H1 (cell line): ENCODE data around the gene ADAMTS3. TPM values are rescaled to one million over a fixed set of nuclear protein-coding genes. Genes with fewer than 3 reads are reported as not detected.

Experiments used
- CTCF ChIA-PET: fragments of 300-600 bp; sonication (Branson Sonifier 250); formaldehyde crosslinking; loops from one replicate; lab custom pipeline; 2021; ENCODE audit not compliant: partially characterized antibody; lab: Charles Lee
- POLR2A ChIA-PET: fragments of 300-600 bp; sonication (Branson Sonifier 250); formaldehyde crosslinking; loops from one replicate; lab custom pipeline; 2021; ENCODE audit warnings: inconsistent platforms; ENCODE audit not compliant: partially characterized antibody; lab: Charles Lee
- DNase-seq, 2 experiments: peaks; one replicate each; pipeline versions ENCODE4 v3.0.0 to v3.0.0-alpha.2; 2010 to 2022; ENCODE audit warnings: low spot score in 2 of 2, low read depth in 1 of 2, mixed read lengths in 1 of 2
- FAIRE-seq: peaks from 2 replicates; lab custom pipeline; 2011; peaks lifted over from hg19 to GRCh38; lab: Jason Lieb, UNC
- H2AFZ ChIP-seq: 2 replicates; pipeline ENCODE4 v1.8.1; 2012; ENCODE audit warnings: low read length, inconsistent platforms
- H2AK5ac ChIP-seq: 2 replicates; pipeline ENCODE4 v1.6.1; 2013; ENCODE audit warnings: low read depth, low read length
- H2BK120ac ChIP-seq: replicated peaks from 2 replicates; pipeline ENCODE3; 2013; ENCODE audit warnings: low read depth, low read length, inconsistent platforms
- H2BK12ac ChIP-seq: 2 replicates; pipeline ENCODE4 v1.6.1; 2013; ENCODE audit warnings: low read depth, low read length
- H2BK15ac ChIP-seq: 2 replicates; pipeline ENCODE4 v1.6.1; 2013; ENCODE audit warnings: low read length
- H2BK20ac ChIP-seq: 2 replicates; pipeline ENCODE4 v1.6.1; 2013; ENCODE audit warnings: low read length
- H2BK5ac ChIP-seq: 2 replicates; pipeline ENCODE4 v1.6.1; 2013; ENCODE audit warnings: low read depth, low read length
- H3K14ac ChIP-seq: 2 replicates; pipeline ENCODE4 v1.6.1; 2013; ENCODE audit warnings: inconsistent platforms; ENCODE audit not compliant: insufficient read length
- H3K18ac ChIP-seq: 2 replicates; pipeline ENCODE4 v1.6.1; 2013; ENCODE audit warnings: low read length; ENCODE audit errors: extremely low read depth
- H3K23ac ChIP-seq: 2 replicates; pipeline ENCODE4 v1.6.1; 2013; ENCODE audit warnings: inconsistent platforms; ENCODE audit not compliant: insufficient read length
- H3K23me2 ChIP-seq: 2 replicates; pipeline ENCODE4 v1.6.1; 2013; ENCODE audit warnings: low read depth, low read length
- H3K27ac ChIP-seq: 2 replicates; pipeline ENCODE4 v1.6.1; 2011; ENCODE audit warnings: low read depth, low read length, inconsistent platforms
- H3K27me3 ChIP-seq, 4 experiments: replicated peaks in 1 of 4; 1 replicate in 1 of 4; 2 replicates in 3 of 4; pipeline versions ENCODE4 v1.6.1 to v1.8.1; 2011 to 2013; ENCODE audit warnings: low read length in 3 of 4, mild to moderate bottlenecking in 3 of 4, inconsistent platforms in 2 of 4, mixed read lengths in 2 of 4, moderate library complexity in 1 of 4; ENCODE audit not compliant: control insufficient read depth in 3 of 4, insufficient read depth in 3 of 4; ENCODE audit errors: extremely low read depth in 1 of 4
- H3K36me3 ChIP-seq, 4 experiments: 2 replicates each; pipeline versions ENCODE4 v1.6.1 to v1.8.1; 2011 to 2013; ENCODE audit warnings: mild to moderate bottlenecking in 4 of 4, low read length in 3 of 4, moderate library complexity in 2 of 4, control low read depth in 1 of 4, inconsistent platforms in 1 of 4; ENCODE audit not compliant: insufficient read depth in 4 of 4, control insufficient read depth in 2 of 4
- H3K4ac ChIP-seq: replicated peaks from 2 replicates; pipeline ENCODE3; 2013; ENCODE audit warnings: low read length, low read depth, mixed read lengths, inconsistent platforms; ENCODE audit not compliant: insufficient read length
- H3K4me1 ChIP-seq, 4 experiments: replicated peaks in 1 of 4; 1 replicate in 1 of 4; 2 replicates in 3 of 4; pipeline versions ENCODE4 v1.6.1 to v1.8.1; 2011 to 2013; ENCODE audit warnings: low read length in 3 of 4, inconsistent platforms in 2 of 4, mixed read lengths in 1 of 4; ENCODE audit not compliant: insufficient read depth in 4 of 4, control insufficient read depth in 3 of 4
- H3K4me2 ChIP-seq, 2 experiments: 2 replicates each; pipeline versions ENCODE4 v1.6.1 to v1.8.1; 2011 to 2013; ENCODE audit warnings: low read depth in 2 of 2, low read length in 2 of 2, control low read depth in 1 of 2, inconsistent platforms in 1 of 2, mild to moderate bottlenecking in 1 of 2; ENCODE audit not compliant: insufficient read depth in 1 of 2
- H3K4me3 ChIP-seq, 4 experiments: fragments of 200-600, 300-600 bp in 1 of 4; sonication (generic), shearing (Covaris generic), sonication (Bioruptor Twin) in 1 of 4; 2 replicates each; pipeline versions ENCODE4 v1.5.1 to v1.8.1; 2011 to 2016; ENCODE audit warnings: low read length in 4 of 4, low read depth in 3 of 4, control low read depth in 2 of 4, inconsistent platforms in 2 of 4, mild to moderate bottlenecking in 2 of 4, mixed read lengths in 1 of 4, moderate library complexity in 1 of 4; ENCODE audit not compliant: insufficient read depth in 2 of 4; ENCODE audit errors: extremely low read depth in 1 of 4
- H3K56ac ChIP-seq: replicated peaks from 2 replicates; pipeline ENCODE3; 2013; ENCODE audit warnings: low read depth, mild to moderate bottlenecking, mixed read lengths, low read length, inconsistent platforms; ENCODE audit not compliant: insufficient read length
- H3K79me1 ChIP-seq: 2 replicates; pipeline ENCODE4 v1.6.1; 2013; ENCODE audit warnings: low read depth, low read length, control low read depth
- H3K79me2 ChIP-seq, 2 experiments: 2 replicates each; pipeline versions ENCODE4 v1.6.1 to v1.8.1; 2012 to 2013; ENCODE audit warnings: low read length in 2 of 2, mild to moderate bottlenecking in 2 of 2, inconsistent platforms in 1 of 2; ENCODE audit not compliant: insufficient read depth in 2 of 2, control insufficient read depth in 1 of 2
- H3K9ac ChIP-seq, 4 experiments: replicated peaks in 1 of 4; 1 replicate in 1 of 4; 2 replicates in 3 of 4; pipeline versions ENCODE4 v1.6.1 to v1.8.1; 2011 to 2013; ENCODE audit warnings: low read depth in 3 of 4, low read length in 3 of 4, control low read depth in 2 of 4, mild to moderate bottlenecking in 2 of 4, moderate library complexity in 2 of 4, inconsistent platforms in 1 of 4; ENCODE audit errors: extremely low read depth in 1 of 4
- H3K9me3 ChIP-seq, 2 experiments: 2 replicates each; pipeline versions ENCODE4 v1.6.1 to v1.8.1; 2012 to 2013; ENCODE audit warnings: mild to moderate bottlenecking in 2 of 2, moderate library complexity in 2 of 2, control low read depth in 1 of 2, inconsistent platforms in 1 of 2, low read depth in 1 of 2, low read length in 1 of 2, mixed read lengths in 1 of 2; ENCODE audit not compliant: insufficient read depth in 2 of 2
- H4K20me1 ChIP-seq, 2 experiments: replicated peaks in 1 of 2; 2 replicates each; pipeline versions ENCODE3 to v1.8.1; 2011 to 2013; ENCODE audit warnings: inconsistent platforms in 2 of 2, low read length in 2 of 2, mild to moderate bottlenecking in 1 of 2; ENCODE audit not compliant: insufficient read depth in 2 of 2, control insufficient read depth in 1 of 2
- H4K5ac ChIP-seq: 2 replicates; pipeline ENCODE4 v1.6.1; 2013; ENCODE audit warnings: low read length, low read depth, mixed read lengths, inconsistent platforms; ENCODE audit not compliant: insufficient read length
- H4K8ac ChIP-seq: 2 replicates; pipeline ENCODE4 v1.8.0; 2013; ENCODE audit warnings: mild to moderate bottlenecking, moderate library complexity, low read length, inconsistent platforms; ENCODE audit not compliant: insufficient read depth; ENCODE audit errors: extremely low read depth
- H4K91ac ChIP-seq: replicated peaks from 2 replicates; pipeline ENCODE3; 2013; ENCODE audit warnings: low read length, mixed read lengths, inconsistent platforms; ENCODE audit not compliant: insufficient read length
- BCL11A ChIP-seq, 2 experiments: IDR thresholded peaks; one replicate each; pipeline ENCODE4 v1.6.1; 2011; ENCODE audit warnings: low read depth in 2 of 2, low read length in 2 of 2, mild to moderate bottlenecking in 2 of 2
- CHD2 ChIP-seq: IDR thresholded peaks from 2 replicates; pipeline ENCODE4 v1.6.1; 2012; ENCODE audit warnings: low read length, improper control_type of control experiment
- CTBP2 ChIP-seq: IDR thresholded peaks from 2 replicates; pipeline ENCODE4 v1.7.0; 2011; ENCODE audit warnings: borderline replicate concordance, mild to moderate bottlenecking, moderate library complexity, mixed read lengths, low read length; ENCODE audit not compliant: insufficient read depth, insufficient read length
- JUN ChIP-seq: IDR thresholded peaks from 2 replicates; pipeline ENCODE4 v1.6.1; 2011; ENCODE audit warnings: low read depth, mild to moderate bottlenecking, improper control_type of control experiment, low read length
- KDM4A ChIP-seq: IDR thresholded peaks from one replicate; pipeline ENCODE4 v1.7.1; 2012; ENCODE audit warnings: low read depth, mild to moderate bottlenecking, moderate library complexity, low read length, inconsistent platforms; ENCODE audit not compliant: severe bottlenecking
- RAD21 ChIP-seq, 2 experiments: IDR thresholded peaks in 1 of 2; conservative IDR thresholded peaks in 1 of 2; 2 replicates each; pipeline ENCODE4 v1.6.1; 2011; ENCODE audit warnings: low read depth in 2 of 2, low read length in 2 of 2, improper control_type of control experiment in 1 of 2, inconsistent platforms in 1 of 2, mild to moderate bottlenecking in 1 of 2, moderate library complexity in 1 of 2
- RFX5 ChIP-seq: IDR thresholded peaks from 2 replicates; pipeline ENCODE4 v1.6.1; 2011; ENCODE audit warnings: low read depth, low read length, improper control_type of control experiment, borderline replicate concordance
- RXRA ChIP-seq: IDR thresholded peaks from 2 replicates; pipeline ENCODE4 v1.6.1; 2011; ENCODE audit warnings: low read depth, mild to moderate bottlenecking, low read length, moderate library complexity; ENCODE audit not compliant: insufficient read depth
- SIRT6 ChIP-seq: IDR thresholded peaks from one replicate; pipeline ENCODE4 v1.7.1; 2012; ENCODE audit warnings: low read length, inconsistent platforms
- SP1 ChIP-seq: IDR thresholded peaks from 2 replicates; pipeline ENCODE4 v1.6.1; 2011; ENCODE audit warnings: low read depth, low read length
- TAF1 ChIP-seq: IDR thresholded peaks from 2 replicates; pipeline ENCODE4 v1.6.1; 2011; ENCODE audit warnings: mild to moderate bottlenecking, low read depth, low read length
- TCF12 ChIP-seq: IDR thresholded peaks from 2 replicates; pipeline ENCODE4 v1.6.1; 2011; ENCODE audit warnings: low read depth, mild to moderate bottlenecking, low read length
- polyA plus RNA-seq, 7 experiments: library from polyadenylated mRNA; depleted of rRNA in 3 of 7; stranded (reverse) in 5 of 7; unstranded in 2 of 7; fragments of >200 nt in 5 of 7; fragments of 200-250 nt in 2 of 7; gene quantifications; 1 replicate in 5 of 7; 2 replicates in 1 of 7; 4 replicates in 1 of 7; pipeline versions ENCODE4 v1.2.1 to v1.2.3, GENCODE V29; 2011 to 2013; ENCODE audit warnings: missing spikeins in 2 of 7, mixed read lengths in 2 of 7
- total RNA-seq: library from RNA; stranded (reverse); fragmentation: NEBNext Ultra II Directional; extraction: Animal tissue kit (Norgen Biotek cat#: 25700); gene quantifications from 2 replicates; pipeline ENCODE4 v1.2.1, GENCODE V29; 2021
- TF ChIP-seq, protein P1 (sequence below): IDR thresholded peaks from 2 replicates; pipeline ENCODE4 v1.6.1; 2012; ENCODE audit warnings: low read length, inconsistent platforms
- TF ChIP-seq, protein P2 (sequence below): IDR thresholded peaks from 2 replicates; pipeline ENCODE4 v1.6.1; 2012; ENCODE audit warnings: inconsistent platforms

Gene ADAMTS3
- total and polyA plus RNA-seq, 2 of the 8 experiments (the other 6 are each of a cell fraction or from before 2014, with no cell fraction given) = 1.3 to 3.4 TPM

- Histone ChIP-seq H3K4me2 (no peak overlapping the region), H3K27ac (no peak overlapping the region), H2BK20ac (no peak overlapping the region), H3K79me2 (no peaks in the 10 kb centered on the region), H3K79me1 (no peaks in the 10 kb centered on the region), H2BK12ac (no peak overlapping the region), H2AK5ac (no peak overlapping the region), H3K9ac (no peak overlapping the region), H3K4me1 (no peaks in the 10 kb centered on the region), H3K9me3 (no peaks in the 10 kb centered on the region), H2BK15ac (no peak overlapping the region), H4K91ac (no peak overlapping the region), H4K20me1 (no peaks in the 10 kb centered on the region), H4K5ac (no peak overlapping the region), H3K4me3 (no peak overlapping the region), H4K8ac (no peak overlapping the region), H3K36me3 (no peaks in the 10 kb centered on the region), H3K14ac (no peak overlapping the region), H3K56ac (no peak overlapping the region), H2AFZ (no peak overlapping the region), H2BK120ac (no peak overlapping the region), H3K27me3 (no peaks in the 10 kb centered on the region), H3K18ac (no peak overlapping the region), H3K23ac (no peak overlapping the region), H3K23me2 (no peaks in the 10 kb centered on the region), H3K4ac (no peak overlapping the region), H2BK5ac (no peak overlapping the region)
- no peak for DNase-seq
- CTCF ChIA-PET = no interaction called here
- no peak for FAIRE-seq
- POLR2A ChIA-PET = no interaction called here
- TF ChIP-seq CTBP2 (no peak), TAF1 (no peak), RXRA (no peak), SP1 (no peak), RFX5 (no peak), TCF12 (no peak), CHD2 (no peak), RAD21 (IDR thresholded peaks at IDR 0.05 in 1 of 2, conservative IDR thresholded peaks at IDR 0.05 in 1 of 2; ENCODE audit: low read depth in 2 of 2, low read length in 2 of 2) (no peak), KDM4A (no peak), BCL11A (IDR thresholded peaks at IDR 0.05; ENCODE audit: low read depth in 2 of 2, low read length in 2 of 2) (no peak), SIRT6 (no peak), JUN (no peak)
- TF ChIP-seq, protein P1, sequence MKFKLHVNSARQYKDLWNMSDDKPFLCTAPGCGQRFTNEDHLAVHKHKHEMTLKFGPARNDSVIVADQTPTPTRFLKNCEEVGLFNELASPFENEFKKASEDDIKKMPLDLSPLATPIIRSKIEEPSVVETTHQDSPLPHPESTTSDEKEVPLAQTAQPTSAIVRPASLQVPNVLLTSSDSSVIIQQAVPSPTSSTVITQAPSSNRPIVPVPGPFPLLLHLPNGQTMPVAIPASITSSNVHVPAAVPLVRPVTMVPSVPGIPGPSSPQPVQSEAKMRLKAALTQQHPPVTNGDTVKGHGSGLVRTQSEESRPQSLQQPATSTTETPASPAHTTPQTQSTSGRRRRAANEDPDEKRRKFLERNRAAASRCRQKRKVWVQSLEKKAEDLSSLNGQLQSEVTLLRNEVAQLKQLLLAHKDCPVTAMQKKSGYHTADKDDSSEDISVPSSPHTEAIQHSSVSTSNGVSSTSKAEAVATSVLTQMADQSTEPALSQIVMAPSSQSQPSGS = no peak
- TF ChIP-seq, protein P2, sequence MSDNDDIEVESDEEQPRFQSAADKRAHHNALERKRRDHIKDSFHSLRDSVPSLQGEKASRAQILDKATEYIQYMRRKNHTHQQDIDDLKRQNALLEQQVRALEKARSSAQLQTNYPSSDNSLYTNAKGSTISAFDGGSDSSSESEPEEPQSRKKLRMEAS = no peak
Measured at GRCh38 chr4:72486991-72487390, 82.0 kb downstream of the ADAMTS3 start.
